GM12874 (cell line): ENCODE results near the gene COQ6.

Experiments used
- TF ChIP-seq, protein P1 (sequence below): IDR thresholded peaks from 2 replicates; pipeline ENCODE4 v1.5.1; 2011; ENCODE audit warnings: low read depth, mild to moderate bottlenecking, control low read depth, low read length, moderate library complexity; ENCODE audit not compliant: insufficient read depth

COQ6 gene

DNA sequence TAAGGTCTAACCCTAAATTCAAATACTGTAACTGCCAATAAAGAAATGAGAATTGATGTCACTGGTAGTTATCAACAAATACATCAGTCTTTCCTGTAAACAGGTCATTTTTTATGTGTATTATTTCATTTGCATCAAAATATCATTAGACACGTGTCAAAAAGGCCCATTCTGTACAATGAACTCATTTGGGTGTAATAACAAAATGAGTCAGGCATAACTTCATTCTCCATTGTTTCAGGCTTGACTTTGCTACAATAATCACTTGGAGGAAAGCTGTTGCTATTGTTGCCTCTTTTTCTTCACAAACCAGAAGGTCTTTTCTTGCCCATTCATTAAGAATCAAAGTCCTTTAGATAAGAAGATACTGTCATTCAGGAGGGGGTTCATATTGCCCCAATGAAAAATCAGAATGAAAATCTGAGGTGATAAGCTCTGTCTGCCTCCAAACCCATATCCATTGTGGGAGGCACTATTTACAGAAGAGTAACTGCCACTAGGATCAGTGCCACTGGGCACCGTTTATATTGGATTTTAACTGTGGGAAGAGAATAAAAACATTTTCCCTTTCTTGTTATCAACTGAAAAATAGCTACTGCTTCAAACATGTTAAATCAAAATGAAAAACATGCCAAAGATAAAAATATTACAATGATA lies 58.9 kb downstream of the COQ6 start:
- TF ChIP-seq, protein P1, sequence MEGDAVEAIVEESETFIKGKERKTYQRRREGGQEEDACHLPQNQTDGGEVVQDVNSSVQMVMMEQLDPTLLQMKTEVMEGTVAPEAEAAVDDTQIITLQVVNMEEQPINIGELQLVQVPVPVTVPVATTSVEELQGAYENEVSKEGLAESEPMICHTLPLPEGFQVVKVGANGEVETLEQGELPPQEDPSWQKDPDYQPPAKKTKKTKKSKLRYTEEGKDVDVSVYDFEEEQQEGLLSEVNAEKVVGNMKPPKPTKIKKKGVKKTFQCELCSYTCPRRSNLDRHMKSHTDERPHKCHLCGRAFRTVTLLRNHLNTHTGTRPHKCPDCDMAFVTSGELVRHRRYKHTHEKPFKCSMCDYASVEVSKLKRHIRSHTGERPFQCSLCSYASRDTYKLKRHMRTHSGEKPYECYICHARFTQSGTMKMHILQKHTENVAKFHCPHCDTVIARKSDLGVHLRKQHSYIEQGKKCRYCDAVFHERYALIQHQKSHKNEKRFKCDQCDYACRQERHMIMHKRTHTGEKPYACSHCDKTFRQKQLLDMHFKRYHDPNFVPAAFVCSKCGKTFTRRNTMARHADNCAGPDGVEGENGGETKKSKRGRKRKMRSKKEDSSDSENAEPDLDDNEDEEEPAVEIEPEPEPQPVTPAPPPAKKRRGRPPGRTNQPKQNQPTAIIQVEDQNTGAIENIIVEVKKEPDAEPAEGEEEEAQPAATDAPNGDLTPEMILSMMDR, result no peak
